Panc1 (cell line): Measurements from ENCODE around the gene ASTN2. TPM values are rescaled to one million over a fixed set of nuclear protein-coding genes. Genes with fewer than 3 reads are reported as not detected.

Experiments used
- ATAC-seq: fragments of 200-7000 bp; cut with Tn5 transposase; 2 replicates; pipeline ENCODE4 v1.9.1; 2020; ENCODE audit warnings: mild to moderate bottlenecking, moderate library complexity
- BruUV-seq: library from RNA; stranded (reverse); fragments of 400-500 nt; replicated peaks from 2 replicates; lab custom pipeline; 2021; lab: Mats Ljungman, UMichigan
- CTCF ChIA-PET: fragments of 300-600 bp; sonication (Branson Sonifier 250); formaldehyde crosslinking; loops from one replicate; lab custom pipeline; 2022; ENCODE audit warnings: antibody characterized with exemption; lab: Charles Lee
- POLR2A ChIA-PET: fragments of 300-600 bp; sonication (Branson Sonifier 250); formaldehyde crosslinking; loops from one replicate; lab custom pipeline; 2022; ENCODE audit warnings: antibody characterized with exemption; lab: Charles Lee
- DNase-seq: peaks from one replicate; pipeline ENCODE4 v3.0.0-alpha.2; 2010; ENCODE audit warnings: low read depth, low spot score
- H3K27ac ChIP-seq: 2 replicates; pipeline ENCODE4 v1.5.1; 2011; ENCODE audit warnings: mild to moderate bottlenecking, low read length, inconsistent platforms
- H3K27me3 ChIP-seq: fragments of 200-500 bp; sonication (Bioruptor generic); 2 replicates; pipeline ENCODE4 v1.6.0; 2014; ENCODE audit warnings: low read length, inconsistent platforms; ENCODE audit not compliant: control insufficient read depth, insufficient read depth
- H3K36me3 ChIP-seq: fragments of 200-500 bp; sonication (Bioruptor generic); 2 replicates; pipeline ENCODE4 v1.5.1; 2014; ENCODE audit warnings: inconsistent platforms, mild to moderate bottlenecking, low read length, moderate library complexity; ENCODE audit not compliant: control insufficient read depth, insufficient read depth
- H3K4me1 ChIP-seq: 2 replicates; pipeline ENCODE4 v1.5.1; 2011; ENCODE audit warnings: inconsistent platforms, mild to moderate bottlenecking, low read length, moderate library complexity; ENCODE audit not compliant: control insufficient read depth, insufficient read depth
- H3K4me3 ChIP-seq, 2 experiments: 2 replicates each; pipeline ENCODE4 v1.5.1; 2011 to 2012; ENCODE audit warnings: low read depth in 2 of 2, low read length in 2 of 2, mild to moderate bottlenecking in 2 of 2, inconsistent platforms in 1 of 2, moderate library complexity in 1 of 2
- H3K9me3 ChIP-seq: fragments of 200-500 bp; sonication (Bioruptor generic); 2 replicates; pipeline ENCODE4 v1.5.1; 2014; ENCODE audit warnings: low read depth, mild to moderate bottlenecking, inconsistent platforms, low read length, moderate library complexity; ENCODE audit not compliant: control insufficient read depth, insufficient read depth
- POLR2AphosphoS5 ChIP-seq: IDR thresholded peaks from 2 replicates; pipeline ENCODE4 v1.6.1; 2012; ENCODE audit warnings: mild to moderate bottlenecking, low read depth, low read length, moderate library complexity
- SIN3A ChIP-seq: IDR thresholded peaks from 2 replicates; pipeline ENCODE4 v1.6.1; 2012; ENCODE audit warnings: low read depth, mild to moderate bottlenecking, low read length, moderate library complexity, borderline replicate concordance; ENCODE audit not compliant: insufficient read depth
- TCF7L2 ChIP-seq: IDR thresholded peaks from 2 replicates; pipeline ENCODE4 v1.6.1; 2011; ENCODE audit warnings: mild to moderate bottlenecking, low read depth, low read length, inconsistent platforms
- in situ Hi-C: cut with HindIII; loops from 2 replicates; pipeline ENCODE4 v1.10.0; 2016; ENCODE audit warnings: low sequenced_read_pairs, low pct_unique_long_range_greater_than_20kb
- intact Hi-C: fragments of 100-400 bp; cut with micrococcal nuclease; formaldehyde crosslinking; loops from one replicate; pipeline ENCODE4 v1.10.0; 2022; ENCODE audit not compliant: unreplicated experiment
- total RNA-seq: library from RNA; stranded (reverse); gene quantifications from one replicate; pipeline ENCODE4 v1.2.1, GENCODE V29; 2021; ENCODE audit not compliant: unreplicated experiment
- TF ChIP-seq, protein P1 (sequence below): fragments of 450-650 bp; IDR thresholded peaks from 2 replicates; pipeline ENCODE4 v1.5.1; 2017; ENCODE audit warnings: mild to moderate bottlenecking
- TF ChIP-seq, protein P2 (sequence below), 2 experiments: IDR thresholded peaks; 2 replicates each; pipeline ENCODE4 v1.6.1; 2011 to 2012; ENCODE audit warnings: low read depth in 2 of 2, control low read depth in 1 of 2, low read length in 1 of 2, mild to moderate bottlenecking in 1 of 2, moderate library complexity in 1 of 2; ENCODE audit not compliant: insufficient read depth in 1 of 2

Gene ASTN2
- total RNA-seq, 1 experiment from 2014 or later, result 3.9 TPM

DNA sequence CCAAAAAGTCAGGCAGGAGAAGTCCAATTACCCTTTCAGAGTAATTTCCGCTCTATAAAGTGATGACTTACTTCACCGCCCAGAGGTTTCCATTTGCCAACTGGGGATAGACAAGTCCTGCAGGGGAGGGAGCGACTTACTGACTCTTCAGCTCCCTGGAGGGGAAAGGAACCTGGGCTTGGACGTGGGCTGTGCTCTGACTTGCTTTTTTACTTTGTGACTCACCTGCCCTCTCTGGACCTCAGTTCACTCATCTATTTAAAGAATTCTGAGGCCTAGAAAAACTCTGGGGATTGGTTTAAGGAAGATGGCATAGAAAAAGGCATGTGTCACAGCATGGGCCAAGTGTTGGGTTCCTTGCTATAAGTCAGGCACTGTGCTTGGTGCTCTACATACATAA lies 908.2 kb downstream of the ASTN2 start:
- intact Hi-C loops, result no loop called here
- ChIA-PET CTCF (no interaction called here), POLR2A (no interaction called here)
- BruUV-seq, result no TSS peak
- Histone ChIP-seq H3K36me3 (no peaks in the 10 kb centered on the region), H3K27me3 (no peaks in the 10 kb centered on the region), H3K9me3 (no peaks in the 10 kb centered on the region), H3K27ac (no peak overlapping the region), H3K4me1 (no peaks in the 10 kb centered on the region), H3K4me3 (no peak overlapping the region)
- DNase-seq, result no peak
- TF ChIP-seq, protein P1, sequence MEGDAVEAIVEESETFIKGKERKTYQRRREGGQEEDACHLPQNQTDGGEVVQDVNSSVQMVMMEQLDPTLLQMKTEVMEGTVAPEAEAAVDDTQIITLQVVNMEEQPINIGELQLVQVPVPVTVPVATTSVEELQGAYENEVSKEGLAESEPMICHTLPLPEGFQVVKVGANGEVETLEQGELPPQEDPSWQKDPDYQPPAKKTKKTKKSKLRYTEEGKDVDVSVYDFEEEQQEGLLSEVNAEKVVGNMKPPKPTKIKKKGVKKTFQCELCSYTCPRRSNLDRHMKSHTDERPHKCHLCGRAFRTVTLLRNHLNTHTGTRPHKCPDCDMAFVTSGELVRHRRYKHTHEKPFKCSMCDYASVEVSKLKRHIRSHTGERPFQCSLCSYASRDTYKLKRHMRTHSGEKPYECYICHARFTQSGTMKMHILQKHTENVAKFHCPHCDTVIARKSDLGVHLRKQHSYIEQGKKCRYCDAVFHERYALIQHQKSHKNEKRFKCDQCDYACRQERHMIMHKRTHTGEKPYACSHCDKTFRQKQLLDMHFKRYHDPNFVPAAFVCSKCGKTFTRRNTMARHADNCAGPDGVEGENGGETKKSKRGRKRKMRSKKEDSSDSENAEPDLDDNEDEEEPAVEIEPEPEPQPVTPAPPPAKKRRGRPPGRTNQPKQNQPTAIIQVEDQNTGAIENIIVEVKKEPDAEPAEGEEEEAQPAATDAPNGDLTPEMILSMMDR, result no peak
- TF ChIP-seq SIN3A (no peak), TCF7L2 (no peak), POLR2AphosphoS5 (no peak)
- TF ChIP-seq, protein P2, sequence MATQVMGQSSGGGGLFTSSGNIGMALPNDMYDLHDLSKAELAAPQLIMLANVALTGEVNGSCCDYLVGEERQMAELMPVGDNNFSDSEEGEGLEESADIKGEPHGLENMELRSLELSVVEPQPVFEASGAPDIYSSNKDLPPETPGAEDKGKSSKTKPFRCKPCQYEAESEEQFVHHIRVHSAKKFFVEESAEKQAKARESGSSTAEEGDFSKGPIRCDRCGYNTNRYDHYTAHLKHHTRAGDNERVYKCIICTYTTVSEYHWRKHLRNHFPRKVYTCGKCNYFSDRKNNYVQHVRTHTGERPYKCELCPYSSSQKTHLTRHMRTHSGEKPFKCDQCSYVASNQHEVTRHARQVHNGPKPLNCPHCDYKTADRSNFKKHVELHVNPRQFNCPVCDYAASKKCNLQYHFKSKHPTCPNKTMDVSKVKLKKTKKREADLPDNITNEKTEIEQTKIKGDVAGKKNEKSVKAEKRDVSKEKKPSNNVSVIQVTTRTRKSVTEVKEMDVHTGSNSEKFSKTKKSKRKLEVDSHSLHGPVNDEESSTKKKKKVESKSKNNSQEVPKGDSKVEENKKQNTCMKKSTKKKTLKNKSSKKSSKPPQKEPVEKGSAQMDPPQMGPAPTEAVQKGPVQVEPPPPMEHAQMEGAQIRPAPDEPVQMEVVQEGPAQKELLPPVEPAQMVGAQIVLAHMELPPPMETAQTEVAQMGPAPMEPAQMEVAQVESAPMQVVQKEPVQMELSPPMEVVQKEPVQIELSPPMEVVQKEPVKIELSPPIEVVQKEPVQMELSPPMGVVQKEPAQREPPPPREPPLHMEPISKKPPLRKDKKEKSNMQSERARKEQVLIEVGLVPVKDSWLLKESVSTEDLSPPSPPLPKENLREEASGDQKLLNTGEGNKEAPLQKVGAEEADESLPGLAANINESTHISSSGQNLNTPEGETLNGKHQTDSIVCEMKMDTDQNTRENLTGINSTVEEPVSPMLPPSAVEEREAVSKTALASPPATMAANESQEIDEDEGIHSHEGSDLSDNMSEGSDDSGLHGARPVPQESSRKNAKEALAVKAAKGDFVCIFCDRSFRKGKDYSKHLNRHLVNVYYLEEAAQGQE (IDR thresholded peaks at IDR 0.05; ENCODE audit: insufficient read depth in 1 of 2, low read depth in 2 of 2, low read length in 1 of 2), result no peak
- ATAC-seq, result no peak
- in situ Hi-C loops, result no loop called here

DNA sequence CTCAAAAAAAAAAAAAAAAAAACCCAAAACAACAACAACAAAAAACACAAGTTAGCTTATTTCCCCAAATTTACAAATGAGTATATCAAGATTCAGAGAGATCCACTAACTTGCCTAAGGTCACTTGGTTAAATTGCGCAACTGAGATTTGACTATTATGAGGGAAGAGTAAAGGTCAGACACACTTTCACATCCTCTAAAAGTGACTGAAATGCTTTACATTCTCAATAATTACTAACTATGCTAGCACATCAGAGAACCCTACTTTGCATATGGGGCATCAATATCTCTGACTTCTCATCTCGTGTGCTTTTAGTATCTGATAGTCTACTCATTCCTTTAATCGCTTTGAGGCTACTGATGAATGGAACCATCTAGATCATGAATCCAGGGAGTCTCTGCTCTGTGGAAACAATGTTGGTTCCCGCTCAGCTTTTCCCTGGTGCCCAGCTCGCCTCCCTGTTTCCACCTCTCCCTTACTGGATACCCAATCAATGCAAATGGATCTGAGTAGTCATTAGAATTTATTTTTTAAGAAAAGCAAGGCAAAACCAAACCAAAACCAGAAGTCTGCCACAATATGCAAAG lies 909.9 kb downstream of the ASTN2 start:
- Histone ChIP-seq H3K4me3 (no peak overlapping the region), H3K27me3 (no peaks in the 10 kb centered on the region), H3K4me1 (no peaks in the 10 kb centered on the region), H3K27ac (no peak overlapping the region), H3K36me3 (no peaks in the 10 kb centered on the region), H3K9me3 (no peaks in the 10 kb centered on the region)
- BruUV-seq, result no TSS peak
- ATAC-seq, result no peak
- intact Hi-C loops, result no loop called here
- no peak for DNase-seq
- ChIA-PET POLR2A (no interaction called here), CTCF (no interaction called here)
- in situ Hi-C loops, result no loop called here
- TF ChIP-seq, protein P1, result no peak
- TF ChIP-seq SIN3A (no peak), TCF7L2 (no peak), POLR2AphosphoS5 (no peak)
- TF ChIP-seq, protein P2 (IDR thresholded peaks at IDR 0.05; ENCODE audit: insufficient read depth in 1 of 2, low read depth in 2 of 2, low read length in 1 of 2), result no peak
